ENCODE measurements around the gene VSTM4.

VSTM4 gene

DNA sequence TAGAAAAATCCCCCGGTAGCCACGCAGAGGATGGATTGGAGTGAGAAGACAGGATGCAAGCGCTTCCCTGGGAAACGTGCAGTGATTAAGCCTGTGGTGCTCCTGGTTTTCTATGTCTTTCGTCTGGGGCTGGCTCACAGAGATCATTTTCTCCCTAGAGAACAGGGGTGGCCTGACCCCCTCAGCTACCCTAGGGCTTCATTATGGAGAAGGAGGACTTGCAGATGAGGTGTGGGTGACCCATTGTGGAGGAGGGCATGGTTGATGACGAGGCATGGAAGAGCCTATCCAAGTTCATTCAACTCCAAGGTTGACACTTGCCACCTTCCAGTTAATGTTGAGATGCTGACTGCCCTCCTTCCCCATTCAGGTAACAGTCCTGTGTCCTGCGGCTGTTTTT lies 75.9 kb downstream of the VSTM4 start:
- DNase-seq (ENCODE audit: low read depth, low spot score): no peak
- H3K9me3 ChIP-seq (ENCODE audit: insufficient read depth, low read length): no peaks in the 10 kb centered on the region
- H3K9ac ChIP-seq (ENCODE audit: insufficient read length, low read depth): no peak overlapping the region
- H3K27me3 ChIP-seq (ENCODE audit: insufficient read depth, insufficient read length): no peaks in the 10 kb centered on the region
- no peaks in the 10 kb centered on the region for H3K4me1 ChIP-seq (ENCODE audit: insufficient read depth, insufficient read length)
- TF ChIP-seq ZNF274 (IDR thresholded peaks at IDR 0.05; ENCODE audit: low read depth, low read length) (no peak), YY1 (IDR thresholded peaks at IDR 0.05; ENCODE audit: insufficient read depth, insufficient read length) (no peak), SUZ12 (IDR thresholded peaks at IDR 0.05; ENCODE audit: extremely low read depth, insufficient read depth, insufficient read length) (no peak)
- H3K4me3 ChIP-seq (ENCODE audit: insufficient read length, low read depth): no peak overlapping the region
- H3K36me3 ChIP-seq (ENCODE audit: insufficient read depth, insufficient read length, low read length): no peaks in the 10 kb centered on the region

DNA sequence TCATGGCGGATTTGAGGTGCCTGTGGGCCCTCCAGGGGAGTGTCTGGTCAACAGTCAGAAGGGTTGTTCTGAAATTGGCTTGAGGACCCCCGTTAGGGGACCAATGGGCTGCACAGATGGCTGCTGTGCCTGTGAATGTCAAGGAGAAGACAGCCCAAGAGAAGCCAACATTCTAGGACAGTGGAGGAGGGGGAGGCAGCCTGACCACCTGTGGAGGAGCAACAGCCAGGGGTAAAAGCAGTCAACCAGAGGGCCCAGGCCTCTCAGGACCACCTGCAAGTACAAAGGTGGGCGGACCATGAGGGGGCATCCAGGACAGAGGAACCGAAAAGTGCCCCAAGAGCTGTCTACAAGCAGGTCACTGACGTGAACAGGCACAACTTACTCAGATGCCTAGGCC lies 76.6 kb downstream of the VSTM4 start:
- no peak for TF ChIP-seq ZNF274 (IDR thresholded peaks at IDR 0.05; ENCODE audit: low read depth, low read length)
- TF ChIP-seq SUZ12 (IDR thresholded peaks at IDR 0.05; ENCODE audit: extremely low read depth, insufficient read depth, insufficient read length): no peak
- no peak for TF ChIP-seq YY1 (IDR thresholded peaks at IDR 0.05; ENCODE audit: insufficient read depth, insufficient read length)
- Histone ChIP-seq H3K36me3 (ENCODE audit: insufficient read depth, insufficient read length, low read length) (no peaks in the 10 kb centered on the region), H3K9me3 (ENCODE audit: insufficient read depth, low read length) (no peaks in the 10 kb centered on the region), H3K27me3 (ENCODE audit: insufficient read depth, insufficient read length) (no peaks in the 10 kb centered on the region), H3K4me3 (ENCODE audit: insufficient read length, low read depth) (no peak overlapping the region), H3K9ac (ENCODE audit: insufficient read length, low read depth) (no peak overlapping the region), H3K4me1 (ENCODE audit: insufficient read depth, insufficient read length) (no peaks in the 10 kb centered on the region)
- DNase-seq (ENCODE audit: low read depth, low spot score): no peak

DNA sequence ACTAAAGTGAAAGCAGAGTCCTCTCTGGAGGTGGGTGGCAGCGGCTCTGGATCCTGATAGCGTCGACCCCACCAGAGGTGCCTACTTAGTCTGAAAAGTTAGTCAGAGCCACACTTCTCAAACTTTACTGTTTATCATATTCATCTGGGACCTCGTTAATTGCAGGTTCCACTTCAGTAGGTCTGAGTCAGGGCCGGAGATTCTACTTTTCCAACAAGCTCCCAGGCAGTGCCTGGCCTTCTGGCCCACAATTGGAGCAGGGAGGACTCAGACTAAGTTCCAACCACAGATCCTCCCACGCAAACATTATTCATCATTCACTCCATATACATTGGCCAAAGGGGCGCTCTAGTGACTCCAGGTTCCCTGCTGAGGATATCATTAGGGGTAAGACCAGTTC lies 78.1 kb downstream of the VSTM4 start:
- TF ChIP-seq SUZ12 (IDR thresholded peaks at IDR 0.05; ENCODE audit: extremely low read depth, insufficient read depth, insufficient read length) (no peak), ZNF274 (IDR thresholded peaks at IDR 0.05; ENCODE audit: low read depth, low read length) (no peak), YY1 (IDR thresholded peaks at IDR 0.05; ENCODE audit: insufficient read depth, insufficient read length) (no peak)
- DNase-seq (ENCODE audit: low read depth, low spot score): no peak
- H3K27me3 ChIP-seq (ENCODE audit: insufficient read depth, insufficient read length): no peaks in the 10 kb centered on the region
- H3K4me3 ChIP-seq (ENCODE audit: insufficient read length, low read depth): no peak overlapping the region
- no peaks in the 10 kb centered on the region for H3K4me1 ChIP-seq (ENCODE audit: insufficient read depth, insufficient read length)
- no peaks in the 10 kb centered on the region for H3K36me3 ChIP-seq (ENCODE audit: insufficient read depth, insufficient read length, low read length)
- no peak overlapping the region for H3K9ac ChIP-seq (ENCODE audit: insufficient read length, low read depth)
- no peaks in the 10 kb centered on the region for H3K9me3 ChIP-seq (ENCODE audit: insufficient read depth, low read length)

DNA sequence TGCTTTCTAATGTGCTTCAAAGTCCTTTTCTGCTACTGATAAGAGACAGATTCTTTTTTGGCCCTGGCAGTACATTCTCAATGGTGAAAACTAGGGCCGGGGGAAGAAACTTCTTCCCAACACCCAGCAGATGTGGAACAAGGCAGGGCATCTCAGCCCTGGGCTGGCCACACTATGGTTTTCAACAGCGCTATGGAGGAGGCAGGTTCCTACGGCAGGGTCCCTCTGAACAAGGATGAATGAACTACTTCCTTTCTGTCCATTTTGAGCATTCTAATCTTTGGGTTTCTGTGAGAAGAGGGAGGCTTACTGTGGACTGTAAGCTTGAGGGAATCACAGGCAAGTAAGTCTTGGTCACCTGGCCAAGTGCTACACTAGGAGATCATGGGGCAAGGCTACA lies 78.7 kb downstream of the VSTM4 start:
- no peak for DNase-seq (ENCODE audit: low read depth, low spot score)
- no peaks in the 10 kb centered on the region for H3K36me3 ChIP-seq (ENCODE audit: insufficient read depth, insufficient read length, low read length)
- no peak overlapping the region for H3K9ac ChIP-seq (ENCODE audit: insufficient read length, low read depth)
- no peaks in the 10 kb centered on the region for H3K4me1 ChIP-seq (ENCODE audit: insufficient read depth, insufficient read length)
- no peak overlapping the region for H3K4me3 ChIP-seq (ENCODE audit: insufficient read length, low read depth)
- TF ChIP-seq SUZ12 (IDR thresholded peaks at IDR 0.05; ENCODE audit: extremely low read depth, insufficient read depth, insufficient read length): no peak
- no peak for TF ChIP-seq YY1 (IDR thresholded peaks at IDR 0.05; ENCODE audit: insufficient read depth, insufficient read length)
- no peak for TF ChIP-seq ZNF274 (IDR thresholded peaks at IDR 0.05; ENCODE audit: low read depth, low read length)
- no peaks in the 10 kb centered on the region for H3K9me3 ChIP-seq (ENCODE audit: insufficient read depth, low read length)
- H3K27me3 ChIP-seq (ENCODE audit: insufficient read depth, insufficient read length): no peaks in the 10 kb centered on the region

DNA sequence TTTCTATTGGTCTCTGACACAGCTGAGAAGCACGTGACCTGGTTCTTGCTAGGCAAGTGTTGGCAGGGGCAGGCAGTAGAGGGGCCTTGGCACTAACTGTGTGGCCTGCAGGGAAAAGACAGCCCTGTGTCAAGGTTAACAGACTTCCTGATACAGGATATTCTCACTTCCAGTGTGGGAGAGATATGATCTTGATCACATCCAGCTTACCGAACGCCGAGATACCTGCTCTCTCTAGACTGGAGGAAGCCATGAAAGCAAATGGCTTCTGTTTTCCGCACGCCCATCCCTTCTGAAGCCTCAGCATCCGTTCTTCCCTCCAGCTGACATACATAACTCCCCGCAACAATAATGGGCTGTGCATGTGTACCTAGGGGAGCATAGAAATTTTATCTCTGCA lies 79.4 kb downstream of the VSTM4 start:
- no peak for DNase-seq (ENCODE audit: low read depth, low spot score)
- H3K4me3 ChIP-seq (ENCODE audit: insufficient read length, low read depth): no peak overlapping the region
- TF ChIP-seq YY1 (IDR thresholded peaks at IDR 0.05; ENCODE audit: insufficient read depth, insufficient read length) (no peak), SUZ12 (IDR thresholded peaks at IDR 0.05; ENCODE audit: extremely low read depth, insufficient read depth, insufficient read length) (no peak), ZNF274 (IDR thresholded peaks at IDR 0.05; ENCODE audit: low read depth, low read length) (no peak)
- no peaks in the 10 kb centered on the region for H3K27me3 ChIP-seq (ENCODE audit: insufficient read depth, insufficient read length)
- no peaks in the 10 kb centered on the region for H3K36me3 ChIP-seq (ENCODE audit: insufficient read depth, insufficient read length, low read length)
- H3K4me1 ChIP-seq (ENCODE audit: insufficient read depth, insufficient read length): no peaks in the 10 kb centered on the region
- H3K9me3 ChIP-seq (ENCODE audit: insufficient read depth, low read length): no peaks in the 10 kb centered on the region
- no peak overlapping the region for H3K9ac ChIP-seq (ENCODE audit: insufficient read length, low read depth)

DNA sequence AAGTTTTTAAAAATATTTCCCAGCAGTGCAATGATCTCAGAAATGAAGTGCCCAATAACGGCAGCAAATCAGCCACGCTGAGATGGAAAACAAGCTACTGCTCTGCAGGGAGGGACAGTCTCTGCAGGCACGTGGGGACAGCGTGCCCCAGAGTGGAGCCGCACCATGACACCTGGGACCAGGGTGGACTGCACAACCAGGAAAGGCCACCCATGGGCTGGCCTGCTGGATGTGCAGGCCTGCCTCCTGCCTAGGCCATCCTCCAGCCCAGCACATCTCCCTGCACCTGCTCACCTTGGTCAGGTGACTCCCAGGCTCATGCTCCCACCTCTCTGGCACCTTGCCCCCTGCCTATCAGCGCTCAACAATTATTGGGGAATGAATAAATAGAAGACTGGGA lies 80.4 kb downstream of the VSTM4 start:
- Histone ChIP-seq H3K27me3 (ENCODE audit: insufficient read depth, insufficient read length) (no peaks in the 10 kb centered on the region), H3K9ac (ENCODE audit: insufficient read length, low read depth) (no peak overlapping the region), H3K36me3 (ENCODE audit: insufficient read depth, insufficient read length, low read length) (no peaks in the 10 kb centered on the region), H3K4me3 (ENCODE audit: insufficient read length, low read depth) (no peak overlapping the region), H3K4me1 (ENCODE audit: insufficient read depth, insufficient read length) (no peaks in the 10 kb centered on the region), H3K9me3 (ENCODE audit: insufficient read depth, low read length) (no peaks in the 10 kb centered on the region)
- TF ChIP-seq ZNF274 (IDR thresholded peaks at IDR 0.05; ENCODE audit: low read depth, low read length) (no peak), YY1 (IDR thresholded peaks at IDR 0.05; ENCODE audit: insufficient read depth, insufficient read length) (no peak), SUZ12 (IDR thresholded peaks at IDR 0.05; ENCODE audit: extremely low read depth, insufficient read depth, insufficient read length) (no peak)
- DNase-seq (ENCODE audit: low read depth, low spot score): no peak

DNA sequence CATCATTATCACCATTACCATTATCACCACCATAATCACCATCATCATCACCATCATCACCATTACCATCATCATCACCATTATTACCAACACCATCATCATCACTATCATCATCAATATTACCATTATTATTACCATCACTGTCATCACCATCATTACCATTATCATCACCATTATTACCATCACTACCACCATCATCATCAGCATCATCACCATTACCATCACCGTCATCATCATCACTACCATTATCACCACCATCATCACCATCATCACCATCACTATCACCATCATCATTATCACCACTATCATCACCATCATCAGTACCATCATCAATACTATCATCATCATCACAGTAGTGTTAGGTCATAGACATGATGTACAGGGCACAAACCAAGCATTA lies 81.4 kb downstream of the VSTM4 start:
- H3K9me3 ChIP-seq (ENCODE audit: insufficient read depth, low read length): no peaks in the 10 kb centered on the region
- H3K27me3 ChIP-seq (ENCODE audit: insufficient read depth, insufficient read length): no peaks in the 10 kb centered on the region
- no peak overlapping the region for H3K9ac ChIP-seq (ENCODE audit: insufficient read length, low read depth)
- no peaks in the 10 kb centered on the region for H3K4me1 ChIP-seq (ENCODE audit: insufficient read depth, insufficient read length)
- no peak for TF ChIP-seq YY1 (IDR thresholded peaks at IDR 0.05; ENCODE audit: insufficient read depth, insufficient read length)
- no peak for TF ChIP-seq ZNF274 (IDR thresholded peaks at IDR 0.05; ENCODE audit: low read depth, low read length)
- no peak for TF ChIP-seq SUZ12 (IDR thresholded peaks at IDR 0.05; ENCODE audit: extremely low read depth, insufficient read depth, insufficient read length)
- H3K36me3 ChIP-seq (ENCODE audit: insufficient read depth, insufficient read length, low read length): no peaks in the 10 kb centered on the region
- H3K4me3 ChIP-seq (ENCODE audit: insufficient read length, low read depth): no peak overlapping the region
- DNase-seq (ENCODE audit: low read depth, low spot score): no peak

DNA sequence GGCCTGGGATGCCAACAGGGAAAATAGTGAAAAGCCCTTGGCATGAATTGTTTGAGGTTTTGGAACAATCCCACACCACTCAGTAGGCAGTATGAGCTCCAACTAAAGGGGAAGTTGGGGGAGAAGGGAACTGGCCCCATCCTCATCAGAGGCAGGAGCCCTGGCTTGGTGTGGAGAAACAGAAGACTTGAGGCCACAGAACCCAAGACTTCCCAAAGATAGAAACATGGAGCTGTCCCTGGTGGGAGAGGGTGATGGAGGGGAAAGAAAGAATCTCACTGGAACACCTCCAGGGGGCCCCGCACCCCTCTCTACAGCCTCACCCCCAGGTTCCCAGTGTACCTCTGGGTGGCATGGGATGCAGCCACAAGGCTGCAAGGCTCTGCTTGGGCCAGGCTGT lies 85.7 kb downstream of the VSTM4 start:
- no peak for DNase-seq (ENCODE audit: low read depth, low spot score)
- TF ChIP-seq ZNF274 (IDR thresholded peaks at IDR 0.05; ENCODE audit: low read depth, low read length): no peak
- TF ChIP-seq YY1 (IDR thresholded peaks at IDR 0.05; ENCODE audit: insufficient read depth, insufficient read length): no peak
- no peak for TF ChIP-seq SUZ12 (IDR thresholded peaks at IDR 0.05; ENCODE audit: extremely low read depth, insufficient read depth, insufficient read length)

More for the DNA sequence above, 85.7 kb downstream of the VSTM4 start:
- Histone ChIP-seq H3K36me3 (ENCODE audit: insufficient read depth, insufficient read length, low read length) (no peaks in the 10 kb centered on the region), H3K4me1 (ENCODE audit: insufficient read depth, insufficient read length) (no peaks in the 10 kb centered on the region), H3K9ac (ENCODE audit: insufficient read length, low read depth) (no peak overlapping the region), H3K4me3 (ENCODE audit: insufficient read length, low read depth) (no peak overlapping the region), H3K27me3 (ENCODE audit: insufficient read depth, insufficient read length) (no peaks in the 10 kb centered on the region), H3K9me3 (ENCODE audit: insufficient read depth, low read length) (no peaks in the 10 kb centered on the region)

Measured in NT2/D1 (cell line).